Measurements from ENCODE around the gene JCHAIN.
"Not testable (repeated sequence)": the region's sequence is repeated elsewhere in the genome, so short reads cannot be mapped to it uniquely, and the experiment has no call there.

JCHAIN gene

GRCh38 chr4:70674191-70674590 lies 7.9 kb upstream of the JCHAIN start:
- no peak overlapping the region for H3K27ac ChIP-seq (ENCODE audit: poor library complexity, severe bottlenecking)
- no peaks in the 10 kb centered on the region for H3K36me3 ChIP-seq (ENCODE audit: low read depth)
- H3K9me3 ChIP-seq (ENCODE audit: severe bottlenecking) = no peaks in the 10 kb centered on the region
- H3K4me3 ChIP-seq (ENCODE audit: severe bottlenecking) = no peak overlapping the region
- no peak for ATAC-seq (ENCODE audit: low read depth)
- H3K27me3 ChIP-seq (ENCODE audit: insufficient read depth, poor library complexity, severe bottlenecking) = no peaks in the 10 kb centered on the region
- DNase-seq (ENCODE audit: low spot score) = no peak
- no peak for TF ChIP-seq CTCF (IDR thresholded peaks at IDR 0.05; ENCODE audit: poor library complexity, severe bottlenecking)
- H3K4me1 ChIP-seq (ENCODE audit: insufficient read depth, poor library complexity, severe bottlenecking) = peaks cover 4% of the 10 kb centered on the region

- Histone ChIP-seq H3K9me3 (ENCODE audit: severe bottlenecking) (no peaks in the 10 kb centered on the region), H3K4me1 (ENCODE audit: insufficient read depth, poor library complexity, severe bottlenecking) (no peaks in the 10 kb centered on the region), H3K27me3 (ENCODE audit: insufficient read depth, poor library complexity, severe bottlenecking) (no peaks in the 10 kb centered on the region), H3K27ac (ENCODE audit: poor library complexity, severe bottlenecking) (no peak overlapping the region), H3K36me3 (ENCODE audit: low read depth) (no peaks in the 10 kb centered on the region), H3K4me3 (ENCODE audit: severe bottlenecking) (no peak overlapping the region)
- ATAC-seq (ENCODE audit: low read depth) = no peak
- TF ChIP-seq CTCF (IDR thresholded peaks at IDR 0.05; ENCODE audit: poor library complexity, severe bottlenecking) = no peak
- DNase-seq (ENCODE audit: low spot score) = no peak
These were observed 4.8 kb upstream of the JCHAIN start for GRCh38 chr4:70671091-70671490.

GRCh38 chr4:70670332-70671014 lies 4.2 kb upstream of the JCHAIN start:
- no peaks in the 10 kb centered on the region for H3K36me3 ChIP-seq (ENCODE audit: low read depth)
- H3K27me3 ChIP-seq (ENCODE audit: insufficient read depth, poor library complexity, severe bottlenecking) = no peaks in the 10 kb centered on the region
- ATAC-seq (ENCODE audit: low read depth) (no peak; the same call in 2 of the 3 replicates), DNase-seq (ENCODE audit: low spot score) (no peak)
- no peak overlapping the region for H3K4me3 ChIP-seq (ENCODE audit: severe bottlenecking)
- H3K27ac ChIP-seq (ENCODE audit: poor library complexity, severe bottlenecking) = no peak overlapping the region
- H3K4me1 ChIP-seq (ENCODE audit: insufficient read depth, poor library complexity, severe bottlenecking) = no peaks in the 10 kb centered on the region
- no peaks in the 10 kb centered on the region for H3K9me3 ChIP-seq (ENCODE audit: severe bottlenecking)
- TF ChIP-seq CTCF (IDR thresholded peaks at IDR 0.05; ENCODE audit: poor library complexity, severe bottlenecking) = no peak

- no peak for DNase-seq (ENCODE audit: low spot score)
- no peaks in the 10 kb centered on the region for H3K27me3 ChIP-seq (ENCODE audit: insufficient read depth, poor library complexity, severe bottlenecking)
- ATAC-seq (ENCODE audit: low read depth) = no peak
- no peak for TF ChIP-seq CTCF (IDR thresholded peaks at IDR 0.05; ENCODE audit: poor library complexity, severe bottlenecking)
- H3K4me3 ChIP-seq (ENCODE audit: severe bottlenecking) = no peak overlapping the region
- no peaks in the 10 kb centered on the region for H3K4me1 ChIP-seq (ENCODE audit: insufficient read depth, poor library complexity, severe bottlenecking)
- H3K27ac ChIP-seq (ENCODE audit: poor library complexity, severe bottlenecking) = no peak overlapping the region
- H3K9me3 ChIP-seq (ENCODE audit: severe bottlenecking) = no peaks in the 10 kb centered on the region
- H3K36me3 ChIP-seq (ENCODE audit: low read depth) = no peaks in the 10 kb centered on the region
These were observed 1.6 kb upstream of the JCHAIN start for GRCh38 chr4:70667740-70668535.

- H3K36me3 ChIP-seq (ENCODE audit: low read depth); H3K4me1 ChIP-seq (ENCODE audit: insufficient read depth, poor library complexity, severe bottlenecking); H3K9me3 ChIP-seq (ENCODE audit: severe bottlenecking); H3K27ac ChIP-seq (ENCODE audit: poor library complexity, severe bottlenecking); H3K4me3 ChIP-seq (ENCODE audit: severe bottlenecking); ATAC-seq (ENCODE audit: low read depth); DNase-seq (ENCODE audit: low spot score); H3K27me3 ChIP-seq (ENCODE audit: insufficient read depth, poor library complexity, severe bottlenecking): not testable (repeated sequence)
These were observed 4.9 kb downstream of the JCHAIN start for GRCh38 chr4:70661309-70661922.

Measured in RWPE2 (cell line).